HG02852 (cell line): ENCODE data around the gene FAM228B.
"Not testable (repeated sequence)": the region's sequence is repeated elsewhere in the genome, so short reads cannot be mapped to it uniquely, and the experiment has no call there.

Source experiments
- ATAC-seq: cut with Tn5 transposase; IDR thresholded peaks from one replicate; pipeline ENCODE4 v1.9.1; 2021; ENCODE audit warnings: mild to moderate bottlenecking, moderate library complexity; ENCODE audit not compliant: unreplicated experiment

FAM228B gene

GRCh38 chr2:24153478-24153877, 30.2 kb downstream of the FAM228B start:
- no peak for ATAC-seq

DNA sequence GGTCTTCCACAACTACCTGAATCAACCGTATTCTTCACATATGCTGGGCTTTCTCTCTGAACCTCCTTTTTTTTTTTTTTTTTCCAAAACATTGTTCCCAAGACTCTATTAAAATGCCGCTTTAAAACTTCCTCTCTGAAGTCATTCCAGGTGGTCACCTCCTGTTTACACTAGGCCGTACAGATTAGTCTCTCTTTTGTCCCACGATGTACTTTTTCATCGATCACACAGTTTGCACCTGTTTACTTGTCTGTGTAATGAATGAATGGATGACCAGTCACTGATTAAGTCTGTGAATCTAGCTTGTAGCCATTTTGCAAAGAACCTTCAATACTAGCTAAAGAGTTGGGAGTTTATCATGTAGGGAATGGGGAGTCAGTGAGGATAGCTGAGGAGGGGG, 34.9 kb downstream of the FAM228B start:
- ATAC-seq: no peak

- no peak for ATAC-seq
Measured at GRCh38 chr2:24159708-24160107, 36.4 kb downstream of the FAM228B start.

- ATAC-seq: no peak
Measured at GRCh38 chr2:24160761-24161160, 37.5 kb downstream of the FAM228B start.

GRCh38 chr2:24162494-24162893, 39.2 kb downstream of the FAM228B start:
- no peak for ATAC-seq

DNA sequence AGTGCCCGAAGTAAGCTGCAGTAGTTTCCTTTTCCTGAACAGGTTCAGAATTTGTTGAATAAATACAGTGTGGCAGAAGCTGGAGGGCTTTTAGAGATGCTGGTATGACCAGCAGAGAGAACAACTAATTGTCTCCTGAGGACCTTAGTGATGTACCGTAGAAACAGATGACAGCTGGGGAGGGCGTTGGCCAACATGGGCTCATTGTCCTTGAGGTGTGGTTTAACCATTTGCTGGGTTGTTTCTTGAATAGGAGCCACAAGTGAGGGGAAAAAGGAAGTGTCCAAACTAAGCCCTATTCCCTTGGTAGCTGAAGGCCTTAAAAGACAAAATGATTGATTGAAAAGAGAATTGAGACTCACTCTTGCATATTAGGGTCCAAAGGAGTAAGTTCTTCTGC, 39.9 kb downstream of the FAM228B start:
- ATAC-seq: no peak

DNA sequence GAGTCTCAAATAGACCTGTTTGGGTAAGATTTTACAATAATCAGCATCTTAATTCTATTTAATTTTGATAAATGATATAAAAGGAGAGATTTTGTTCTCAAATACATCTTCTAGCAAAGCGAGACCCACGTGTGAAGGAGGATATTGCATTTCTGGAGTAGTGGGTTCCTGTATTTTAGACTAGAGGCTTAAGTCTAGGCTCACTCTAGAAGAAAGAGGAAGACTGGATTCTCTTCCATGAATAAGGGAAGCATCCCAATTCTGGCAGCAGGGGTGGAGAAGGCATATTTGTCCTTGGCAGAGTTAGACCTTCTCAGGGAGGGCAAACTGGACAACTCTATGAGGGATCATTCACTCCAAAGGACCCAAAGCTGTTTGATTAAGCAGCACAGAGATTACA, 40.3 kb downstream of the FAM228B start:
- no peak for ATAC-seq

DNA sequence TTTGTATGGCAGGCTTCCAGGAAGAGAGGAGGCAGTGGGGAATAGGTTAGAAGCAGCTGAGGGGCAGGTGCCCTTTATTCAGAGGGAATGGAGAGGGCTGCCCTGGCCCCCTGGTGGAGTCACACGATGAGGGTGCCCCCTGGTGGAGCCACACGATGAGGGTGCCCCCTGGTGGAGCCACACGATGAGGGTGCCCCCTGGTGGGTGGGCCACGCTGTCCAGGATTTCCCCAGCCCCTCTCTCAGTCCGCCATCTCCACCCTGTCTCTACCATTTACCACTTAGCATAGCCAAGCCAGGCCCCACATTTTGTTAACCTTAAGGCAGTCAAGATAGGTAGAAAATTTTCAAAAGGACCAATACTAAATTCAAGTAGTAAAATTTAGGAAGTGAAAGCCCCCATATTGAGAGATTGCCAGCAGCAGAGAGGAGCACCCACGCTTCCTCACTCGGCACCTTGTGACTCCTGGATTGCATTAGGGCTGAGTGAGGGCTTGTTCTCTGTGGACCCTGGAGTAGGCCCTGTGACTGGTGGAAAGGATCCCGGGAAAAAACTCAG, 41.2 kb downstream of the FAM228B start:
- peak; percentile 84 for ATAC-seq

DNA sequence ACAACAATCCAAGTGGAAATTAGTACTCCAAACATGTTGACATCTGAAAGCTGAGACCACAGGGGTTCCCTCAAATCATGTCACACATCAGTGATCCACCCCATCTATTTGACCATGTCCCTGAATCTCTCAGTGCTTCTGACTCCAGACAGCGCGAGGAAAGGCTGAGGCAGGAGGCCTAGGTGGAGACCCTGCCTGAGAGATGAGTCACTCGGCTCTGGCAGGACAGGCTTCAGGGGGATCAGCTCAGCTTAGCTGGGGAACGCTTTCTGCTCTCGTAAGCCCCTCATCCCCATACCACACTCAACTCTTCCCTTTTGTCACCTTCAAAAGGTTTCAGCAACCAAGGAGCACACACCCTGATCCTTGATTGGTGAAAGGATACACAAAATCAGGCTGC, 45.8 kb downstream of the FAM228B start:
- ATAC-seq: no peak

DNA sequence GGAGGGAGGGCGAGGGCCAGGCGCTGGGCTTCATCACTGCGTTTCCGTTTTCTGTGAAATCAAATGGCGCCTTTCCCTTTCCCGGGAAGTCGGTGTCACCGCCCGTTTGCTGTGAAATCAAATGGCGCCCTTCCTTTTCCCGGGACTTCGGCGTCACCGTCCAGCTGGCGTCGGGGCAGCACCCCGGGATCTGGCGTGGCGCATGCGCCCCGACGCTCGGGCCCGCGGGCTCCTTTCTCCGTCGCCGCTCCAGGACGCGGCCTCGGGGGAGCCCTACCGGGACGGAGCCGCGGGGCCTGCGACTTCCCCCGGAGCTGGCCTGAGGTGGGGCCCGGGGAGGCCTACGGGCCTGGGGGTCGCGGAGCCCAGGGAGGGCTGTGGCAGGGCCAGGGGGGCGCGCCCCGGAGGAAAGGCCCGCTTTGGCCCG, 51.6 kb downstream of the FAM228B start, which contains the start of gene FAM228A:
Gene FAM228A (plus strand): TSS at position 203 of the 427 bp plus-strand sequence. CDS start 428 bp downstream, outside the sequence.
- ATAC-seq: no peak

DNA sequence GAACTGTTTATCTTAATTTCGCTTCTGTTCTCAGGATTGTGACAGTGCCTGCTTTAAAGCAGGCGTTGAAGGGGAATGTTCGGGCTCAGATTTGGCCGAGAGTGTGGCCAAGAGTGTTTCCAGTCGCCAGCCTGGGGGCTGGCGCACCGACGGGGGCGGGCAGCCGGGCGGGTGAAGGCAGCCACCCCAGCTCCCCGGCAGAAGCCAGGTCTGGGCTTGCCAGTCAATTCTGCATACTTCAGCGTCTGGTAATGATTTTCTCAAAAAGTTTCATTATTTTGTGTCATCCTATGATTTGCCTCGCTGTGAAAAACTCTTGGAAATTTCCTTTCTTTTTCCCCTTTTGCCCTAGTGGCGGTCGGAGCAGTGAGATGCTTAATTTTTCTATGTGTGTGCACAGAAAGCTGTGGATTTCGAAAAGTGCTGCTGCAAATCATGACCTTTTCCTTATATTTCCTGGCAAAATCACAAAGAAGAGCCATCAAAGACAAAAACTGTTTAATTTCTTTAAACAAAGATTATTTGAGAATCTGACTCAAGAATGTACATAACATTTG, 52.4 kb downstream of the FAM228B start:
- ATAC-seq: no peak

DNA sequence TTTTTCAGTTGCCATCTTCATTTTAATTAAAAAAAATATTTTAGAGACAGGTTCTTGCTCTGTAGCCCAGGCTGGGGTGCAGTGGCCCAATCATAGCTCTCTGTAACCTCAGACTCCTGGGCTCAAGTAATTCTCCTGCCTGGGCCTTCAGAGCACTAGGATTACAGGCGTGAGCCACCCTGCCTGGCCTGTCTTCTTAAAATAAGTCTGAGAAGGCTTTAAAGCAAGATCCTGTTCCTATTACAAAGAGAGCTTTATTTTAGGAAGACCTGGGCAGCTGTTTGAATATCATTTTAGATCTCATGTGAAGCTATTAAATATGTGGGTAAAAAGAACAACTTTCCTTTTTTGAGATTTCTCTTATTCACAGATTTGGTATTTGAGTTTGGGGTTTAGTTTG, 53.1 kb downstream of the FAM228B start:
- ATAC-seq: no peak

DNA sequence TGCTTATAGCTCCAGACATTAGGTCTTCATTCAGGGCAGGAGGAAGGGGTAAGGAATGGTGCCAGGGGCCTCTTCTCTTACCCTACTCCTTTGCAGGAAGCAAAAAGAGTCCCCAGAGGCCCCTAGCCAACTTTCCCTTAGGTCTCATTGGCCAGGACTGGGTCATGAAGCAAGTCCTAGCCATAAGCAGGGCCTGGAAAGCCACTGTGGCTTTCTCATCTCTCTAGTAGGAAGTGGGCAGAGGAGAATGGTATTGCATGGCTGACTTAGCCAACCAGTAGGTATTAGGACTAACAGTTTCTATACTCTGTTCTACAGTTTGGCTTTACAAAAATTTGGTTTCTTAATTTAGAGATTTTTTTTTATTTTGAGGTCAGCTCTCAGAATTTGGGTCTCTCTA, 56.4 kb downstream of the FAM228B start:
- ATAC-seq: no peak

DNA sequence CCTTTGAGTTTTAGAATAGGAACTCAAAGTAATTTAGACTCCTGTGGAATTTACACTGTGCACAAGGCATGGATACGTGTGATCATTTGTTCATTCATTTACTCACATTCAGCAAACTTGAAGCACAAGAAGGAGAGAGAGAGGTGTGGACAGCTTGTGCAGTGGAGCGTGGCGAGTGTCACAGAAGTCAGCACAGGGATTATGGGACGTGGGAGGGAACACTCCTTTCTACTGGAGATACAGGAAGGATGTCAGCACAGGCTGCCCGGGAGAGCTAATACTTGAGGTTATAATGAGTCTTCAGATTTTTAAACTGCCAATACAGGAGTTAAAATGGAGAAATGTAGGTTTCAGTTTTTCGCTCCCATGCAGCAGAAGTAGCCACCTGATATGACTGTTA, 58.6 kb downstream of the FAM228B start:
- ATAC-seq: no peak

- ATAC-seq: no peak
Measured at GRCh38 chr2:24182507-24182906, 59.2 kb downstream of the FAM228B start.

DNA sequence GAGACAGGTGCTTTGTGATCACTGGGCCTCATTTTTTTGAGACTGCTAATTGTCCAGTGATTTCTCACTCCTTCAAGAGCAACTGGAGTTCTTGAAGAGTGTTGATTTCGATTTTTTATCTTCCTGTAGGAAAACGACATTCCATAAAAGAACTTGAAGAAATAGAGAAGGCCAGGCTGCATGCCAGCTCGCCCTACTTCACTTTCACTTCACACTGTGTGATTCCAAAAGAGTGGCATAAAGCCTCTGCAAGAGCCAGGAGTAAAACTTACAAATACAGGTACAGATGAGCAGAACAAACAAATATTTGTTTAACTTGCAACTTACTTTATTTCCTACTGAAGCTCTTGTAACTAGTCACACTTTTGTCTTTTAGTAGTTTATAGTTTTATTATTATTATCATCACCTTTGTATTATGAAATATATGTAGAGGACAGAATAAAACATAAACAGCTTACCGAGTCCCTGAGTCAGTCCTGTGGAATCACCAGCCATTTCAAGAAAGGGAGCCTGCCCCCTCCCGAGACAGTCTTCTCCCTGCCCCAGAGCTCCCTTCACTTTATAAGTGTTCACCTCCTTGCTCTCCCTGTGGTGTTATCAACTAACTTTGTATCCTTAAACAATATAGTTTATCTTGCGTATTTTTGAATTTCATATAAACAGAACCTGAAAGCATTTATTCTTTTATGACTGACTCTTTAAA, 60.2 kb downstream of the FAM228B start:
- no peak for ATAC-seq

DNA sequence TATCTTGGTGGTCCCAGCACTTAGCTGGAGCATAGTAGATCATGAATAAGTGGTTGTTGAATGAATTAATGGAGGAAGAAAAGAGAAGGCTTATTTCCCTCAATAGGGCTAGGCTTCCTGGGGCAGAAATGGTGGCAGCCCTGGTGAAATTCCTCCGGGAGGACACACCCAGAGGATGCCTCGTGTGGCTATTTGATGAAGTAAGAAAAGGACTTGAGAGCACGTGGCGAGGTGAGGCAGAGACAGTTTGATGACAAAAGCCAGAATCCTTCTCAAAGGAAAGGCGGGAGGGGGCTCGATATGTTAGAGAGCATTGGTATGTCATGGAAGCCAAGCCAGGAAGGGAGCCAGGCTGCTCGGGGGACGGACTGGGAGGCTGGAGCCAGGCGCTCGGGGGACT, 66.3 kb downstream of the FAM228B start:
- ATAC-seq: no peak

DNA sequence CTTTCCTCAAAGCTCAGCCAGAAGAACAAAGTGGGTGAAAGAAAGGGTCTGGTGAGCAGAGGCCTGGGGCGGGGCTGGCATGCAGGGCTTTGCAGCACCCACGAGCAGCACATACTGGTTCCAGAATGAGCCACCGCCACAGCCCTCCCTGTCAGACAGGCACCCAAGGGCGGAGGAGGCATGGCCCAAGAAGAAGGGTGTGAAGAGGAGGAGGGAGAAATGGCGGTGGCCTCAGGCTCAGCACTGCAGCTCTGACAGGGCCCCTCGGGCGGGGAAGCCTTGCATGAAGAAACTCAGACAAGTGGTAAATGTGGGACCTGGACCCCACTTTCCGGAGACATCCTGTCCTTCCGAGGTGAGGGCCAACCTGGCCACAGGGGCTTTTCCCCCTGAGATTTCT, 67.2 kb downstream of the FAM228B start:
- no peak for ATAC-seq

GRCh38 chr2:24191156-24191555, 67.9 kb downstream of the FAM228B start:
- ATAC-seq: no peak

DNA sequence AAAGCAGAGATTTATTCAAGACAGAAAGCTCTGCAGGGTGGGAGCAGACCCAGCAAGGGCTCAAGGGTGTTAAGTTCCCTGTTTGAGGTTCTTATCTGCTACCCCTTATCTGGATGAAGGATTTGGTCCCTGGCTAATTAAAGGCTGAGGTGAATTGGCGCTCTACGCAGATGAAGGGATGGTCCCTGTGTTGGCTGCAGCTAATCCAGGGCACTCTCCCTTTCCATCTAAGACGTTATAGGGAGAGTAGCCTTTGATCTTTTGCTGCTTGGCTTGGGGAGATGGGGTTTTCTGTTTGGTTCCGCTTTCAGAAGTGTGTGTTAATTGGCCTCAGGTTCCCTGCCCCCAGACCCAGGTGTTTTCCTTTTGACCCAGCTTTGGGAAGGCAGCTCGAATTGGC, 68.6 kb downstream of the FAM228B start:
- ATAC-seq: no peak

- not testable (repeated sequence) for ATAC-seq
Measured at GRCh38 chr2:24197213-24197612, 73.9 kb downstream of the FAM228B start.

DNA sequence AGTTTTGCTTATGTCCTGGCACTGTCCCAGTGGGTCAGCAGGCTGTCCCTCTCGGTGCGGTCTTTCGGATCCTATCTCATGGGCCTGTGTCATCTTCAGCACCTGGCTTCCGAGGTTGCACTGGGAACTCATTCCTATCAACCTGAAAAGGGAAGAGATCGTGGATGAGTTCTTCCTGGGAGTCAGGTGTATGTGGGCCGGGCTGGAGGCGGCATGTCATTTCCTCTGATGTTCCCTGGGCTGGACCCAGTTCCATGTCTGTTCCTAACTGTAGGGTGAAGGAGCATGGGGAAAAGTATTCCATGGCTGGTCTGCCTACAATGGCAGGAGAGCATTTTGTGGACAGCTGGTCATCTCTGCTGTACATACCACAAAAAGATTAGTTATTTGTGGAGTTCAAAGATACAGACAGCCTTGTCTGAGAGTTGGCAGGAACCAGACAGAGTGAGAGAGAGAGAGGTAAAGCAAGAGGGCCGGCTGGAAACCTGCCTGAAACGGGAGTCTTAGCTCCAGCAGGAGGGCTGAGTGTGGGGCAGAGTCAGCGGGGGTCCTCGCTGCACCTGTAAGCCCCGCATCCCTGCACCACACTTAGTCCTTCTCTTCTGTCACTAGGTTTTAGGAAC, 76.8 kb downstream of the FAM228B start:
- no peak for ATAC-seq
